CD14-positive monocyte (primary cell): ENCODE data around the gene FBP2. TPM values are rescaled to one million over a fixed set of nuclear protein-coding genes. Genes with fewer than 3 reads are reported as not detected.
A peak's percentile ranks its signal among the peaks of the same experiment; 100 is the strongest.

Experiments used
- DNase-seq, 3 donors: peaks; one replicate each; pipeline ENCODE4 v3.0.0-alpha.2; 2011 to 2022
- H2AFZ ChIP-seq: 2 replicates; pipeline ENCODE4 v1.6.0; 2012; ENCODE audit warnings: mild to moderate bottlenecking, low read depth, low read length, inconsistent platforms; ENCODE audit not compliant: insufficient read depth, poor library complexity, severe bottlenecking
- H3K27ac ChIP-seq, 2 donors: 1 replicate in 1 of 2; 2 replicates in 1 of 2; pipeline ENCODE4 v1.5.1; 2012 to 2013; ENCODE audit warnings: low read length in 2 of 2, control low read depth in 1 of 2, inconsistent platforms in 1 of 2, low read depth in 1 of 2, mild to moderate bottlenecking in 1 of 2
- H3K27me3 ChIP-seq, 2 donors: one replicate each; pipeline versions ENCODE4 v1.6.0 to v1.6.1; 2011 to 2013; ENCODE audit warnings: low read length in 2 of 2; ENCODE audit not compliant: control insufficient read depth in 2 of 2, insufficient read depth in 2 of 2
- H3K36me3 ChIP-seq, 2 donors: replicated peaks in 1 of 2; 1 replicate in 1 of 2; 2 replicates in 1 of 2; pipeline versions ENCODE4 v1.5.1 to v1.6.1; 2012 to 2013; ENCODE audit warnings: low read length in 2 of 2, control low read depth in 1 of 2, inconsistent platforms in 1 of 2, mild to moderate bottlenecking in 1 of 2; ENCODE audit not compliant: insufficient read depth in 2 of 2, control insufficient read depth in 1 of 2
- H3K4me1 ChIP-seq, 2 donors: 1 replicate in 1 of 2; 2 replicates in 1 of 2; pipeline versions ENCODE4 v1.5.1 to v1.6.1; 2012 to 2013; ENCODE audit warnings: low read length in 2 of 2, control low read depth in 1 of 2, inconsistent platforms in 1 of 2, mild to moderate bottlenecking in 1 of 2, moderate library complexity in 1 of 2; ENCODE audit not compliant: insufficient read depth in 2 of 2, control insufficient read depth in 1 of 2
- H3K4me2 ChIP-seq: replicated peaks from 2 replicates; pipeline ENCODE3; 2012; ENCODE audit warnings: low read length, moderate library complexity, mild to moderate bottlenecking; ENCODE audit not compliant: poor library complexity, severe bottlenecking; ENCODE audit errors: extremely low read depth
- H3K4me3 ChIP-seq, 3 experiments: fragments of 200-600 bp in 1 of 3; sonication (generic) in 1 of 3; replicated peaks in 1 of 3; 1 replicate in 2 of 3; 2 replicates in 1 of 3; pipeline ENCODE4 v1.5.1; 2011 to 2013; ENCODE audit warnings: low read length in 3 of 3, mild to moderate bottlenecking in 3 of 3, control low read depth in 2 of 3, low read depth in 2 of 3, inconsistent platforms in 1 of 3, moderate library complexity in 1 of 3
- H3K79me2 ChIP-seq: 2 replicates; pipeline ENCODE4 v1.6.0; 2012; ENCODE audit warnings: mild to moderate bottlenecking, control low read depth, inconsistent platforms, low read length, moderate library complexity; ENCODE audit not compliant: insufficient read depth
- H3K9ac ChIP-seq: 2 replicates; pipeline ENCODE4 v1.6.0; 2017; ENCODE audit warnings: low read length, mild to moderate bottlenecking; ENCODE audit not compliant: insufficient read depth, poor library complexity, severe bottlenecking
- H3K9me3 ChIP-seq, 2 donors: replicated peaks in 1 of 2; 1 replicate in 1 of 2; 2 replicates in 1 of 2; pipeline versions ENCODE4 v1.5.1 to v1.6.1; 2012 to 2013; ENCODE audit warnings: low read length in 2 of 2, control low read depth in 1 of 2; ENCODE audit not compliant: control insufficient read depth in 1 of 2, insufficient read depth in 1 of 2
- H4K20me1 ChIP-seq: 2 replicates; pipeline ENCODE4 v1.6.0; 2012; ENCODE audit warnings: mild to moderate bottlenecking, low read length, control low read depth, moderate library complexity; ENCODE audit not compliant: insufficient read depth
- H3K27ac Mint-ChIP-seq, 7 donors: one replicate each; pipeline ENCODE4 v1.8.0; 2020; ENCODE audit warnings: mild to moderate bottlenecking in 7 of 7, mixed read lengths in 7 of 7, moderate library complexity in 6 of 7, inconsistent platforms in 2 of 7
- H3K27me3 Mint-ChIP-seq, 3 donors: one replicate each; pipeline ENCODE4 v1.8.0; 2021 to 2022; ENCODE audit warnings: low read depth in 3 of 3, mild to moderate bottlenecking in 3 of 3, mixed read lengths in 3 of 3, moderate library complexity in 3 of 3, inconsistent platforms in 1 of 3
- H3K36me3 Mint-ChIP-seq, 2 donors: one replicate each; pipeline ENCODE4 v1.8.0; 2020; ENCODE audit warnings: mixed read lengths in 2 of 2, inconsistent platforms in 1 of 2, mild to moderate bottlenecking in 1 of 2
- H3K4me1 Mint-ChIP-seq: one replicate; pipeline ENCODE4 v1.8.0; 2020; ENCODE audit warnings: mild to moderate bottlenecking, mixed read lengths
- H3K4me3 Mint-ChIP-seq, 2 donors: one replicate each; pipeline ENCODE4 v1.8.0; 2020; ENCODE audit warnings: mild to moderate bottlenecking in 2 of 2, mixed read lengths in 2 of 2, moderate library complexity in 1 of 2
- H3K9me3 Mint-ChIP-seq, 7 donors: one replicate each; pipeline ENCODE4 v1.8.0; 2020 to 2022; ENCODE audit warnings: mixed read lengths in 7 of 7, mild to moderate bottlenecking in 6 of 7, moderate library complexity in 6 of 7, inconsistent platforms in 2 of 7
- CTCF ChIP-seq: fragments of 200-600 bp; IDR thresholded peaks from one replicate; pipeline ENCODE4 v1.8.0; 2022; ENCODE audit warnings: antibody characterized with exemption, mild to moderate bottlenecking
- WGBS: methylation state at CpG from one replicate; pipeline ENCODE4 v1.1.5; 2013; ENCODE audit warnings: missing lambda C conversion rate; ENCODE audit not compliant: insufficient coverage; 5-methylcytosine and 5-hydroxymethylcytosine counted together
- intact Hi-C, 2 donors: fragments of 100-400 bp; cut with micrococcal nuclease; formaldehyde crosslinking; loops; one replicate each; pipeline versions ENCODE4 v1.15.0 to v1.15.1; 2023
- polyA plus RNA-seq, 3 donors: library from polyadenylated mRNA; depleted of rRNA in 1 of 3; unstranded in 2 of 3; stranded (reverse) in 1 of 3; fragments of 300-500 nt in 2 of 3; fragments of >200 nt in 1 of 3; fragmentation: Illumina TruSeq in 2 of 3; gene quantifications; 1 replicate in 2 of 3; 2 replicates in 1 of 3; pipeline ENCODE4 v1.2.3, GENCODE V29; 2012 to 2021

Gene FBP2
- polyA plus RNA-seq, 3 donors: not detected

- intact Hi-C loops: loop anchor here in 1 of 2 donors (5.0 kb wide), 1 partner anchor 36 kb away; no protein-coding TSS in a partner anchor
- Mint-ChIP-seq H3K27ac (peak overlapping the region in 1 of 7 donors; percentile 59), H3K9me3 (peaks cover 0 to 3% (median 0%) of the 10 kb centered on the region in 7 donors), H3K27me3 (peaks cover 0 to 2% (median 0%) of the 10 kb centered on the region in 3 donors), H3K36me3 (peaks cover 5 to 22% of the 10 kb centered on the region in 2 donors), H3K4me1 (peaks cover 16% of the 10 kb centered on the region), H3K4me3 (no peak overlapping the region)
- Histone ChIP-seq H3K9ac (no peak overlapping the region), H3K27ac (no peak overlapping the region), H2AFZ (no peak overlapping the region), H3K36me3 (peaks cover 0 to 9% of the 10 kb centered on the region in 2 donors), H3K79me2 (peaks cover 4% of the 10 kb centered on the region), H3K27me3 (no peaks in the 10 kb centered on the region), H3K4me3 (no peak overlapping the region), H3K4me2 (no peak overlapping the region), H3K9me3 (no peaks in the 10 kb centered on the region), H4K20me1 (peaks cover 7% of the 10 kb centered on the region), H3K4me1 (no peaks in the 10 kb centered on the region)
- DNase-seq: no peak
- 60% methylated on average over 8 of the region's 12 CpGs for WGBS
- no peak for TF ChIP-seq CTCF
Measured at GRCh38 chr9:94625835-94626234, 32.2 kb upstream of the FBP2 start.

- no peaks in the 10 kb centered on the region for H3K27me3 ChIP-seq
- no peak for DNase-seq
- H3K4me3 ChIP-seq: no peak overlapping the region
- H3K9me3 ChIP-seq: no peaks in the 10 kb centered on the region
- intact Hi-C loops: loop anchor here (5.0 kb wide), 2 partner anchors 38 to 43 kb away; no protein-coding TSS in a partner anchor
- Mint-ChIP-seq H3K36me3 (peaks cover 14 to 27% of the 10 kb centered on the region in 2 donors), H3K27me3 (peaks cover 0 to 2% (median 0%) of the 10 kb centered on the region in 3 donors), H3K27ac (peak overlapping the region in 3 of 7 donors; percentile 48 to 73 (median 54)), H3K4me3 (no peak overlapping the region), H3K9me3 (peaks cover 0 to 3% (median 0%) of the 10 kb centered on the region in 7 donors), H3K4me1 (peaks cover 13% of the 10 kb centered on the region)
- no peak for TF ChIP-seq CTCF
- H3K9ac ChIP-seq: no peak overlapping the region
- H3K36me3 ChIP-seq: peaks cover 0 to 18% of the 10 kb centered on the region in 2 donors
- no peak overlapping the region for H2AFZ ChIP-seq
- no peaks in the 10 kb centered on the region for H3K4me1 ChIP-seq
- H3K27ac ChIP-seq: peak overlapping the region in 1 of 2 donors; percentile 20
- H4K20me1 ChIP-seq: no peaks in the 10 kb centered on the region
- no peaks in the 10 kb centered on the region for H3K79me2 ChIP-seq
- WGBS: no CpG with 5 or more reads among the region's 4 CpGs
- H3K4me2 ChIP-seq: no peak overlapping the region
Measured at GRCh38 chr9:94624629-94625028, 31.0 kb upstream of the FBP2 start.
